Prostate gland (tissue), 2 donors: ENCODE measurements around the gene SLC27A1.
A peak's percentile ranks its signal among the peaks of the same experiment; 100 is the strongest.

Experiments used
- CTCF ChIP-seq, 4 experiments: fragments of 200-600 bp in 2 of 4; fragments of 450-650 bp in 2 of 4; sonication (generic) in 2 of 4; IDR thresholded peaks; 1 replicate in 3 of 4; 2 replicates in 1 of 4; pipeline ENCODE4 v1.5.1; 2016 to 2019; ENCODE audit warnings: antibody characterized with exemption in 4 of 4, mild to moderate bottlenecking in 2 of 4, moderate library complexity in 2 of 4
- POLR2A ChIP-seq: fragments of 450-650 bp; IDR thresholded peaks from one replicate; pipeline ENCODE4 v1.6.1; 2016; ENCODE audit warnings: antibody characterized with exemption, mild to moderate bottlenecking
- POLR2AphosphoS5 ChIP-seq: sonication (generic); formaldehyde crosslinking; IDR thresholded peaks from one replicate; pipeline ENCODE4 v1.6.1; 2017; ENCODE audit warnings: antibody characterized with exemption

- TF ChIP-seq CTCF (IDR thresholded peaks at IDR 0.05) (peak in 2 of 4 experiments; percentile 18 to 25), POLR2A (no peak), POLR2AphosphoS5 (no peak)
Measured at GRCh38 chr19:17448131-17448967, 22.0 kb upstream of the SLC27A1 start, which contains the start of gene TMEM221.
